ENCODE results near the gene SETBP1.

The SETBP1 gene

DNA sequence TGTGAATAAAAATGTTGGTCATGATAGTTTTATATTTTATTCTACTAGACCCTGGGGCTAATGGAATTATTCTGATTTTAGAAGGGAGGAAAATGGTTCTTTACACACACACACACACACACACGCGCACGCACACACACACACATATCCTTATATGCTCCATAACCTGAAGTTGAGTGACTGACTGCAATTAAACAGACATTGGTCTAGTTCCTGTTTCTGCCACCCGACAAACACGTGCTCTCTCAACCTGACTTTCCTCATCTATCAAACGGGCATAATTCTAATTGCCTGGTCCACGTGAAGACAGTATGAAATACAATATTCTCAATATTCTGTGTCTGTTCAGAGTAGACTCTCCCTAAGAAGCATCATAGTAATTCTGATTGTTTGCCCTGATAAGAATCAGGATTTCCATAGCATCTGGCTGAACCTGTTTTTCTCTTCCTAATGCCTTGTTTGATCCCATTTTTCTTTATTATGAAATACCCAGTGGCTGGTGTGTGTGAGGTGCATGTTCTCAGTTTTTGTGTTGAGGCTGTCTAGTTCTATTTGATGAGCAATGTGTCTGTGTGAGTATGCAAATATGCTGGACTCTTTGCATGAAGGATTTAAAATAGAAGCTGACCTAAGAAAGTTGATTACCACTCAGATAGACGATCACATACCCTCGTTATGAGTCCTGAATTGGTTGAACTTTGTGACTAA, 51.0 kb downstream of the SETBP1 start:
- no peak for DNase-seq
- ATAC-seq, result no peak

DNA sequence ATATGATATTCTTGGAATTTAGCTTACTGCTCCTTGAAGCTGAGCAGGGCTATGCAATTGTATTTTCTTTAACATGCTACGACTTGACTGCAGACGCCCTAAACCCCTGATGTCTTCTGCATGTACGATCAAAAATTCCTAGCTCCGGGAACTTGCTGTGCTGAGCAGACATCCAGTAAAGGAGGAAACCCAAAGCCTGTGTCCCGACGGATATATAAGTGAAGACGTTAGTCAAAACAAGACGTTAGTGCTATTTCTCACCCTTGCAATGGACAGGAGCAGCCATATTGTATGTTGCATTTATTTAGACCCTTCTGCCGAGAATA, 51.5 kb downstream of the SETBP1 start:
- ATAC-seq (no peak), DNase-seq (no peak)

DNA sequence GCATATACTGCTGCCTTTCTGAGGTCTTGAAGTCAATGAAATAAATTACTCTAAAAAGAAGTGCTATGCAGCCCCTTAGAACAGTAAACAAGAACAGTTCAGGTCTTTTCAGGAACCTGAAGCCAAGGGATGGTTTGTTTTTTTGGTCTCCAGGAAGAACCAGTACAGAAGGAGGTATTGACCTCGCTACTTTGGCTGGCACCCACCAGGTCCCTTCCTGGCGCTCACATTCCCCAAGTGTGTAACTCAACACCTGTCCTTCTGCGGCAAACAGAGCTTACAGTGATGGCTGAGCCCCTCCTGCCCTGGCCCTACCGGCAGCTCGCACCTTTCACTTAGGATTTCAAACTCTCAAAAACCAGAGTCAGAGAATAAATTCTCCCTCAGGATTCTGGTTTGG, 51.9 kb downstream of the SETBP1 start:
- ATAC-seq (no peak), DNase-seq (no peak)

DNA sequence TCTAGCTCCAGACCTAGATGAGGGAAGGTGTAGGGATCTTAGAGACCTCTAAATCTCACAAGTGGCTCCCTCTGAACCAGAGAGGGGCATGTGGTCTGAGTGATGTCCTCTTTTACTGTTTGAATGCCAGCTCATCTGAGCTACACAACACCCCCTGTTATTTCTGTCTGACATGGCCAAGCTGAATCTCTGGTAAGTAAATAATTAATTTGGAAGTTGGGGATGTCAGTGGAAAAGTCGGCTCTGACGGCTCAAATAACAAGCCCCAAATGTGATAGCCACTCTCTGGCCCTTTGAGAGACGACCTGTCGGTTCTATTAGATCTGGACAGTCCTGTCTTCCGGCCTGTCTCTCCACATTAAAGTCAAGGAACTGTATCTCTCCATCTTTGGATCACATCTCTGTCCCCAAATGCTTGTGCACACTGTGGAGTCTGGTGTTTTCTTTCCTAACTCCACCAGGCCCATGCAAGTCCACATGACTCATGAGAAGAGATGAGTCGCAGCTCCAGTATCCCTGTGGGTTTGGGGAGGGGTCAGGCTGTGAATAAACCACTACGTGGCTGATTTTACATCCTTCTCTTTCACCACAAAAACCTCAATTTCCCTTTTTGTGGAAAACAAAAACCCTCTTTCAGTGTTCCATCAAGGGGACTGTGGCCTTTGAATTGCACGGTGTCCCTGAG, 52.5 kb downstream of the SETBP1 start:
- DNase-seq, result peak; percentile 55
- peak; percentile 79 for ATAC-seq

DNA sequence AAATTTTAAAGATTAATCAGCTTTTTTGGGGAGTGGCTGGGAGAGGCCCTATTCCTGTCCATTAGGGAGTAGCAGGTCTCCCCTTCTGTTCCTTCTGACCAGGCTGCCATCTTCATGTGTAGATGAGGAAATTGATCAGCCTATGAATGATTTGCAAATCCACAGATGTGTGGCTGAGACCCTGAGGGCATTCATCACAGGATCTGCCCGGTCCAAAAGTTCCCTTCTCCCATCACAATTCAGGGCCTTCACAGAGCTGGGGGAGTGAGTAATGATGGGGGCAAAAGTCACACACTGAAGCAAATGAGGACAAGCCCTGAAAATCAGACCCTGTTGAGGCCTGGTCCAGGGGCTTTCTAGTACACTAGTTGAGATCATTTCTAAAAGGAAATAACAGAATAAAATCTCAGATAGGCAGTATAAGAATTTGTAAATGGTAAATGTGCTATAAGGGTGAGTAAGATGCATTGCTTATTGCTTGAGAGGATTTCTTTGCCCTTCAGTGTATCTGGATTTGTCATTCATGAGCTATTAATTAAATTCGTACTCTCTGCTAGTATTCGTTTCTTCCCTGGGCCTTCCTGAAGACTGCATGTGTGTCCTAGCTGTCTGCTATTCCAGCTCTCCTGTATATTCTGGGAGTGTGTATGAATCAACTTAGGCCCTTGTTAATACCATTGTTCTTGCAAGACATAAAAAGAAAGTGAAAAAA, 53.2 kb downstream of the SETBP1 start:
- DNase-seq (no peak), ATAC-seq (peak; percentile 38)

DNA sequence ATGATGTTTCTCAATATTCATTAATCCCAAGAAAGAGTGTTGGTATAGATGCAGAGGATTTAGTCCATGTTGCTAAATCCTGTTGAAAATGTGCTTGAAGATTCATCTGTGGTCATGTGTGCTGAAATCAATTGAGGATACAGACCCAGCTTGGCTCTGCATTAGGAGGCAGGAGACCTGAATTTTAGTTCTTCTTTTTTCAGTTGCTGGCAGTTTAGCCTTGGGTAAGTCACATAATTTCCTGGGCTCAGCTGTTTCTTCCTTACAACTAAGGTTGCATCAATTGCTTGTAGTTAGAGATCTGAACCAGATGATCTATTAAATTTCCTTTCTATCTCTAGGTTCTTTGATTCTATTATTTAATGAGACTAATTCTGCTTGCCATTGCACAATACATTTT, 54.4 kb downstream of the SETBP1 start:
- DNase-seq (no peak), ATAC-seq (no peak)

DNA sequence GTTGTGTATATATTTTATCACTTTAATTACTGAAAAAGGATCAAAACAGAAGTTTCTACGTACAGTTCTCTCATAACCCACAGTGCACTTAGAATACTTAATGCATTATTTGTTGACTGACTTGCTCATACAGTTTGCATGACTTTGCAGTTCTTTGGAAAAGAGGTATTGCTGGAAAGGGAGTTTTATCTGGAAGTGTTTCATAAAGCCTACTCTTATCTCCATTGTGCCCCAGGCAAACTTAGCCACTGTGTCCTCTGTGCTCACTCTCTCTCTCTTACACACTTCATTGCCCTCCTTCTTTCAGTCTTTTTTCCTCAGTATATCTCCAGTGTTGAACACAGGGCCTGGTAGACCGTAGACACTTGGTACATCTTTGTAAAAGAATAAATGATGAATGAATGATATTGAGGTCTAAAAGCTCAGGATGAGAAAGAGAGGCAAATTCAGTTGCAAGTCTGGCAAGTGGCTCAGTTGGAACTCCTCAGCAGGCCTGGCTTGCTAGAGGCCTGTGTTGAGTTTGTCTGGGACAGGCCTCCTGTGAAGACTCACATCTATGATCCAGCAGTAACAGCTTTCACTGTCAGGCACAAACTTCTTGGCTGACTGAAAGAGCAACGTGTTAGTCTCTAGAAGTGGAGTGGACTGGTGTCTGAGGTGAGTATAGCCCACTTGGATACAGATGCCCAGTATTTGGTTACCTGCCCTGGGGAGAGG, 56.1 kb downstream of the SETBP1 start:
- ATAC-seq, result no peak
- DNase-seq, result no peak

DNA sequence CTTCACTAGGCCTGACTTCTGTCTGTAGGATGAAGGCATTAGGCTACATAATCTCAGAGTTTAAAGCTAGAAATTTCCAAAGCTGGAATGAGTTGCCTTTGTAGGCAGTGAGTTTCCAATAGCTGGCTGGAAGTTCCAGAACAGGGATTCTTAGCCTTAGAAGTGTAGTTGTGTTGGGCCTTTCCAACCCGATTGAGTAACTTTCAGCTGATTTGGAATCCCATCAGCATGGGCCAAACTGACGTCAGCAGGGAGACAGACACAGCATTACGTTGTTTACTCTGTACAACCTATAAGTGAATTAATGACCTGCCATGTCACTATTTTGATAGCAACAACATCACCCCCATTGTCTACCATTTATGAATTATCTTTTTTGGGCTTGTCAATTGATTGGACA, 56.9 kb downstream of the SETBP1 start:
- no peak for DNase-seq
- ATAC-seq, result no peak

DNA sequence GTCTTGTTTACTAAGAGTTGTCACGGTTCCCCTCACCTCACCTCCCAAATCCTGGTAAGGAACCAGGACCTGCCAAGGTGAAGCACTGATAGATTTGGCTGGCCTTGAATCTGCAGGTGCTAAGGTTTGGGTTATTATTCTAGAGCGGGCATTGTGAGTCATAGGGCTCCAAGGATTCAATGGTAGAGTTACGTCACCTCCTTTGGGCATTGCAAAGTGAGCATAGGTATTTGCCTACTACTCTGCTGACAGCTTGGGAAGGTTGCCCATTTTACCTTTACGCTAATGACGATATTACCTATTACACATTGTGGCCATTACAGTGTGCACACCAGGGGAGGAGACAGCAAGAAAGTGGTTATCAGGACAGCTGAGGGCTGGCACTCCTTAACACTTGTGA, 59.3 kb downstream of the SETBP1 start:
- ATAC-seq (no peak), DNase-seq (no peak)

DNA sequence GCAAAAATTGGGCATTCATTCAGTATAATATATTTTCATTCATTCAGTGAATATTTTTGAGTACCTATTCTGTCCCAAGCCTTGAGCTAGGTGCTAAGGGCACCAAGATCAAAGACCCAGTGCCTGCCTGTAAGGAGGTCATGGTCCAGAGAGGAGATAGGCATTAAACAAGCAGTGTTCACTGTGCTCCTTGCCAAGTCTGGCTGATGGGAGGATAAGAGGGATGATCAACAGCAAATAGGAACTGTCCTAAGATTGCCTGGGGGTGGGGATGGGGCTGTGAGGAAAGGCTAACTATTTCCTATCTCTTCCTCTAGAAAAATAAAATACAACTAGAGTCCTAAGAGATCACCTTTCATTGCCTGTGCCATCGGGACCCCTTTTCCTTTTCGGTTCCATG, 60.4 kb downstream of the SETBP1 start:
- ATAC-seq (no peak), DNase-seq (no peak)

DNA sequence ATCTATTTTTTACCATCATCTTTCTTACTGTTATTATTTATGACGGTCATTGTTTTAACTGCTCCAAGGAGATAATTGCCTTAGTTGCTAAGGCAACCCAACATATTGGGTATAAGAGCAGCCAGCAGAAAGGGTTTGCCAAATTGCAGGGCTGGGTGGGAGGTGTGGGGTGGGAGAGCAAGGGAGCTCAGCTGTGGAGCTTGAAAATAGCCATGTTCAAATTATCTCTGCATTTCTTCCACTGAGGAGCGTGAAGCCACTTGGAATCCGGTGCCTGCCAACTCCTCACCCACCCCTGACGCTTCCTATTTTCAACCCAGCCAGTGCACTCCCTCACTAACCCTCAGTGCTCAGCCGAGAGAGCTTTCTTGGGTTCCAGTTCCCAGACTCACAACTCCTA, 60.8 kb downstream of the SETBP1 start:
- ATAC-seq, result no peak
- DNase-seq, result no peak

DNA sequence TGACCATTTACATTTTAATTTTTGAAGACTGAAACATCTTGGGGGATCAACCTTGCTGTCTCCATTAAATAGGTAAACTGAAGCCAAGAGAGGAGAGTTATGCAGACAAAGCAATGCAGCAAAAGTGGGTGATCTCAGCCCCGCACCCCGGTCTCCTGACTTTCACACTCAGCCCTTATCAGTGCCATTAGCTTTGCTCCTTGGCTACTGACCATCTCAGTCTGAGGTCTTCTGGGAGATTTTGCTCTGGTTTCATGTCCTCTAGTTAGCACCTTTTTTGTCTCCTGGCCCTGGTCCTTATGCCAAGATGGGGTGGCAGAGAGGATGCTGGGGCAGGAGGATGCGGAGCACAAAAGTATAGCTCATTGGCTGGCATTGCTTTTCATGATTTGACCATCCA, 61.4 kb downstream of the SETBP1 start:
- no peak for DNase-seq
- no peak for ATAC-seq

DNA sequence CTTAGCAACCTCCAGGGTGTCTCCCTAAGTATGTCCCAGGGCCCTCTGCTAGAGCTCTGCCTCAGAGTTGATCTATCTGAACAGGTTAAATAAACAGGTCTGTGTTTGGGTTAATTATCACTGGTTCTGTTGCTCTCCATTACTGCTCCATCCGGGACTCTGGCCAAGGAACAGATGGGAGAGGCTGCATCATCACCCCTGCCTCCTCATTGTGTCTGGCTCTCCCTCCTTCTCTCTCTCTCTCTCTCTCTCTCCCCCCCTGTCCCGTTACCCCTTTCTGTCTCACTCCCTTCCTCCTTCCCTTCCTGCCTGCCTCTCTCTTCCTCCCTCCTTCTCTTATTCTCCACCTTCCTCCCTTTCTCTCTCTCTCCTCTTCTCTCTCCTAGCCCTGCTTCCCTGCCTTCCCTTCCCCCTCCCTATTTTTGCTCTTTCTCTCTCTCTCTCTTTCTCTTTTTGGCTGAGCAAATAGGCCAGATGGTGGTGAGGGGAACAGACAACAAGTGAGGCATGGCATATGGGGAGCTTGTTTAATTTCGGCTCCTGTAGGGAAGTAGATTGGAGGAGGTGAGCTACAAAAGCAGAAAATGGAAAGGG, 62.1 kb downstream of the SETBP1 start:
- DNase-seq (no peak), ATAC-seq (no peak)

DNA sequence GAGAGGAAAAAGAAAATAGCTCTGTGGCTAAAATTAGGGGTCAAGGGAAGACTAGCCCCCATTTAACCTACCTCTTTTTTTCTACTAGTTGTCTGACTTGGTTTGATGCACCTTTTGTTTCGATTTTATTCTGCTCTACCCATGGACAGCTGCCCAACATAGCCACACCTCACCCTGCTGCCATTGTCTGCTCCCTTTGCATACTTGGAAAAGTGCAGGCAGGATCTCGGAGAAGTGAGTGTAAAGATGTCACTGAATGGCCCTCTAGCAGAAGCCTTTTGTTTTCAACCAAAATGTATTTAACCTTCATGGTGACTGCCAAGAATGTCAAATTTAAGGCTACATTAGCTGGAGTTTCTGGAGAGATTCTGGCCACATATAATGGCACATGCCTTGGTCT, 62.9 kb downstream of the SETBP1 start:
- DNase-seq, result no peak
- no peak for ATAC-seq

DNA sequence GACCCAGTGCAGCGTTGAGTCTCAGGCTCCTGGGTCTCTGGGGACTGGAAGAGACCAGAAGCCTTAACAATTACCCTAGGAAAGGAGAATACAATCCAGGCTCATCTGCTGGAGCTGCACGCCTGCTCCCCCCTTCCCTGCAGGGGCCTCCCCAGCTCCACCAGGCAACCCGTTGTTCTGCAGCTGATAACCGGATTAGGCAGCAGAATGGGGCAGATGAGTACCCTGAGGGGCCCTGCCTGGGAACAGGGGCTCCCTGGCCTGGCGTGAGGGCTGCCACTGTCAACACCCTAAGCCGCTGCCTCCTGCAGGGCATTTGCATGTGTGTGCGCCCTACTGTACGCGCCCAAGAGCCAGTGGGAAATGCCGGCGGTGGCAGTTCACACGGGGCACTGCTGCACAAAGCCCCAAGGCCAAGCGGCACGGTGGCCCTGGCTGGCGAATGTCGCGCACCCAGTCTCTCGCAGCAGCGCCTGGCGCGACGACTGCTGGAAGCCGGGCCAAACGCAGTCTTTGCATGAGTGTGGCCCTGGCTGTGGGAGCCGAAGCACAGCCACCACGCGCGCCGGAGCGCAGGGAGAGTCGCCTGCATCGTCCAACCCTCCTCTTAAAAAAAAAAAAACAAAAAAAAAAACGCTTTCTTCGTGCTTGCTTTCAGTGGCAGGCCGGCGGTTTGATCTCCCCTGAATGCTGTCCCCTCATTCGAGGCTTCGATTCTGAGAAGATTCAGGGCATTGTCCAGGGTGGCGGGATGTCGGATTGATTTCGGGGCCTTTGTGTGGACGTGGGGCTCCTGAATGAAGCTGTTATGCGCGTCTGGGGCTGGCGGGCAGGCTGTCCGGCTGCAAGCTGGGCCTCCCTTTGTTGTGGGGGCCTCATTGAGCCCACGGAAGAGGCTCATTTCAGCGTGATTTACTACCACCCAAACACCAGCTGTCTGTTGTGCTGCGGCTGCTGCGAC, 63.8 kb downstream of the SETBP1 start:
- ATAC-seq (no peak), DNase-seq (no peak)

DNA sequence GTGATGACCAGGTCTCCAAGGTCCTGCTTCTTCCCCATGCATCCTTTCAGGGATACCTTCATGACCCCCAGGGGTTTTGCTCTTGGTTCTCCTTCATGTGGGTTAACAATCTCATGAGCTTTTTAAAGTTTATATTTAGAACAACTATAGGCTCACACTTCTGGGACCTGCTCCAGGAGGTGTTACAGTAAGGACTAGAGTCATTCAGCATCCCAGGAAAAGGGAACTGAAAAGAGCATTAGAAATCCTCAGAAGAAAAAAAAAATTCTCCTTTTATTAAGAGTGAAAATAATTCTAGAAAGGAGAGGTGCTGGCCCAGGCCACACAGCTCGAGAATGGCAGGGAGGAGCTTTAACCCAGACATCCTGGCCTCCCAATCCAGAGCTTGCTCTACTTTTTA, 66.5 kb downstream of the SETBP1 start:
- ATAC-seq (no peak), DNase-seq (no peak)

DNA sequence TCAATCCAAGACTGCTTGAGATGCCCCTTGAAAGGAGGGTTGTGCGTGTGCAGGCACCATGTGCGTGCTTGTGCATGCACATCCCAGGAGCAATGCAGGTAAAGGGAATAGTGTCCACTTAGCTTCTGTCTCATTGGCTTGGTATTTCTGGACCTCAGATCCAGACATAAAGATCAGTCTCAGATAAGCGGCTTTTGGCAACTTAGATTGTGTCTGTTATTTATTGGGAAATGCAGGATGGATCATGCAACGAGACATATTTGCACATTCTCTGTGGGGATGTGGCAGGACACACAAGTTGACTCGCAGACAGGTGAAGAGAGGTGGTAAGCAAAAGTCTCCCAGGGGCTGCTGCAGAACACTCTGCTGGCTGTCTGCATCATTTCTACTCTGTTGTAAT, 67.9 kb downstream of the SETBP1 start:
- ATAC-seq (no peak), DNase-seq (no peak)

DNA sequence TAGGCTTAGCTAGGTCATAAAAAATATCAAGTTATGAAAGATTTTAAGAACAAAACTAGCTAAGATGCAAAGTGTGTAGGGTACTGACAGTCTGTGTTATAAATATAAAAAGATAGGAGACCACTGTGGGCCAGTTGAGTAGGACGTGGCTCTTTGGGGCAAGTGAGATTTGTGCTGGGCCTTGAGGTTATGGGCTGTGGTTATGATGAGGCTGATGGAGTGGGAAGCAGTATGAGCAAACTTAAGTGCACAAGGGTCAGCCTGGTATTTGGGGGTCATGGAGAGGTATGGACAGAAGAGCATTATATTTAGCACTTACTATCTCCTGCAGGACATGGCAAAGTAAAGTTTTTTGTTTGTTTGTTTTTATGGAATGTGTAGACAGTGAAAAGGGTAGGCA, 70.1 kb downstream of the SETBP1 start:
- DNase-seq, result no peak

DNA sequence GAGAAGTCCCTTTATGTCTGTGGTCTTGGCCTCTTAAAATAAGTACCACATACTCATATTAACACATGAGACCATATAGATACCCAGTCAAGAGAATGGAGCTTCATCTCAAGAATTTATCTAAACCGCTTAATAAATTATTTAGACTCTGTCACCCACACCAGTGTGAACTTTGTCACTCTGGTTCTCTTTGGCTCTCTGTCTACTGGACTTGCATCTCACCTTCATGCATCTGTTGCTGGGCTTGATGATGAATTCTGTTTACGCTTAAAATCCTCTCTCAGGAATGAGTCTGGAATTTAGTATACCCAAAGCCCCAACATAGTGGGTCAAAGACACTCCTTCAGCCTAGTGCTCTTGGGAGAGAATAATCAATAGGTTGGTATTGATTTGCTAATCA, 73.9 kb downstream of the SETBP1 start:
- ATAC-seq, result no peak
- no peak for DNase-seq

More for the DNA sequence above, 70.1 kb downstream of the SETBP1 start:
- no peak for ATAC-seq

DNA sequence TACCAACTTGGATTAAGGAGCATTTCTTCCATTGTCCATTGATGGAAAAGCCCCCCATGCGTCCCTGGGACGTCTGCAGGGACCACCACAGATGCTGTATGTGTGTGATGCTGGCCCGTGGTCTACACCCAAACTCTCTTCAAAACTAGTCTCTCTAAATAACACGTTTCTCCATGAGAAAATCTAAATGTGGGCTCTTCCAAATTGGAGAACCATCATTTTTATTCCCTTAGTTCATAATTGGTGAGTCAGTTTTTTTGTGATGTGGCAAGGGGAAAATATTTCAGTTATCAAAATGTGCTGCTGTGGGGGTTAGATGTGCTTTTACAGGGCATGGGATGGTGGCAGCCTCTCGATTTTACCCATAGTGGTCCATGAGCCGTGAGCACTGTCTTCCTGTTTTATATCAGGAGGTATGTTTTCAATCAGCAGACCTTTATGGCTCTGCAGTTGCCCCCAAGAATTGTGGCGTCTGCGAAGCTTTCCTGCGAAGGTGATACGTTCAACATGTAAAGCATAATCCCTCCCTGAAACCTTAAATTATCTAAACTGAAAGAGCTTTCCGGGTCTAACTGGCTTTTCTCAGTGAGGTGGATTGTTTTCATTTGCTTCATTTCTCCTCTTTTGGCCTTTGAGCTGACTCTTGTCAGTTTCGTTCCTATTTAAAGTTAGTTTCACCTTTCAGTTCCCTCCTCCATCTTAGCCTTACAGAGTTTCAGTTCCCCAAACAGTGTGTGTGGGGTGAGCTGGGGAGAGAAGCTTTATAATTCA, 78.4 kb downstream of the SETBP1 start:
- peak; percentile 60 for DNase-seq

DNA sequence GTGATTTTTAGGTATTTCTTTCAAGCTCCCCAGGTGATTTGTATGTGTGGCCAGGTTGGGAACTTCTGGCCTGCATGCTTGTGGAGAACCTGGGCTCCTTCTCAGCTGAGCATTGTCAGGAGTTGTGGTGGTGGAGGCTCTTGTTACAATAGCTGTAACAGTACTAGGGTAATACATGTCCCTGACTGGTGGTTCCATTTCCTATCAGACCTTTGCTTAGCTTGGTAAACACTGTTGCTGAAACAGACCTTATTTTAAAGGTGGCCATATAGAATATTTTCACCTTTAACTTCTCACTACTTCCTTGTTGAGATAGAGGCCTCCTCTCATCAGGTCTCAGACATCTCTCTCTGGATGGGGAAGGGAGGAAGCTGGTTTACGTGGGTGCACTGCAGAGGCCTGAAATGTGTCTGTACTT, 79.2 kb downstream of the SETBP1 start:
- DNase-seq, result peak; percentile 23

More for the DNA sequence above, 78.4 kb downstream of the SETBP1 start:
- peak; percentile 92 for ATAC-seq

More for the DNA sequence above, 79.2 kb downstream of the SETBP1 start:
- ATAC-seq, result peak; percentile 17

Measured in stimulated activated naive CD8-positive, alpha-beta T cell treated with anti-CD3 and anti-CD28 coated beads, Interleukin-15, Interleukin-2, amounts not matched to agents 100 U/mL and 50 U/mL, for 24 hours (primary cell).